GM23338 (cell line): ENCODE measurements around the gene SLC12A7. TPM values are rescaled to one million over a fixed set of nuclear protein-coding genes. Genes with fewer than 3 reads are reported as not detected.
A peak's percentile ranks its signal among the peaks of the same experiment; 100 is the strongest.

ENCODE experiments used
- ATAC-seq: fragments of 200-7000 bp; cut with Tn5 transposase; 3 replicates; pipeline ENCODE4 v1.9.1; 2020
- DNase-seq: peaks from one replicate; pipeline ENCODE4 v3.0.0-alpha.2; 2015; ENCODE audit warnings: low spot score
- H2AFZ ChIP-seq: fragments of 200-600 bp; sonication (generic); 2 replicates; pipeline ENCODE4 v1.8.0; 2016; ENCODE audit warnings: antibody characterized with exemption, mild to moderate bottlenecking, moderate library complexity
- H3F3A ChIP-seq: fragments of 200-600 bp; sonication (generic); replicated peaks from 2 replicates; pipeline ENCODE4 v1.8.0; 2017; ENCODE audit warnings: antibody characterized with exemption, mixed run types, low read depth
- H3K27ac ChIP-seq: fragments of 200-600 bp; sonication (generic); 2 replicates; pipeline ENCODE4 v1.6.1; 2016; ENCODE audit warnings: low read depth
- H3K27me3 ChIP-seq: fragments of 200-600 bp; sonication (generic); 2 replicates; pipeline ENCODE4 v1.8.0; 2016; ENCODE audit warnings: mild to moderate bottlenecking, mixed run types, moderate library complexity; ENCODE audit not compliant: insufficient read depth
- H3K36me3 ChIP-seq: fragments of 200-600 bp; sonication (generic); 2 replicates; pipeline ENCODE4 v1.8.0; 2016; ENCODE audit warnings: mild to moderate bottlenecking; ENCODE audit not compliant: insufficient read depth
- H3K4me1 ChIP-seq: fragments of 200-600 bp; sonication (generic); 2 replicates; pipeline ENCODE4 v1.8.0; 2016; ENCODE audit warnings: mild to moderate bottlenecking, moderate library complexity; ENCODE audit not compliant: insufficient read depth
- H3K4me2 ChIP-seq: fragments of 200-600 bp; sonication (generic); 2 replicates; pipeline ENCODE4 v1.7.1; 2017; ENCODE audit warnings: mixed run types
- H3K4me3 ChIP-seq: fragments of 200-600 bp; sonication (generic); 2 replicates; pipeline ENCODE4 v1.6.1; 2016; ENCODE audit warnings: mixed run types
- H3K79me2 ChIP-seq: fragments of 200-600 bp; sonication (generic); replicated peaks from 2 replicates; pipeline ENCODE4 v1.8.0; 2017; ENCODE audit warnings: mild to moderate bottlenecking; ENCODE audit not compliant: insufficient read depth
- H3K9me2 ChIP-seq: fragments of 200-600 bp; sonication (generic); 2 replicates; pipeline ENCODE4 v1.8.0; 2017; ENCODE audit not compliant: insufficient read depth
- H4K20me1 ChIP-seq: fragments of 200-600 bp; sonication (generic); replicated peaks from 2 replicates; pipeline ENCODE4 v1.8.0; 2017; ENCODE audit warnings: mild to moderate bottlenecking; ENCODE audit not compliant: insufficient read depth
- H3K27ac Mint-ChIP-seq: 2 replicates; pipeline ENCODE4 v1.8.0; 2020; ENCODE audit warnings: inconsistent platforms, mild to moderate bottlenecking, moderate library complexity, mixed read lengths
- H3K27me3 Mint-ChIP-seq: 3 replicates; pipeline ENCODE4 v1.8.0; 2022; ENCODE audit warnings: low read depth, mild to moderate bottlenecking, moderate library complexity, mixed read lengths, inconsistent platforms; ENCODE audit not compliant: insufficient read depth, poor library complexity
- H3K36me3 Mint-ChIP-seq: 3 replicates; pipeline ENCODE4 v1.8.0; 2021; ENCODE audit warnings: low read depth, mild to moderate bottlenecking, inconsistent platforms, moderate library complexity, mixed read lengths
- H3K4me1 Mint-ChIP-seq: 3 replicates; pipeline ENCODE4 v1.8.0; 2020; ENCODE audit warnings: mild to moderate bottlenecking, inconsistent platforms, mixed read lengths
- H3K4me3 Mint-ChIP-seq: 3 replicates; pipeline ENCODE4 v1.8.0; 2021; ENCODE audit warnings: moderate library complexity, mild to moderate bottlenecking, inconsistent platforms, mixed read lengths
- H3K9me3 Mint-ChIP-seq: 3 replicates; pipeline ENCODE4 v1.8.0; 2020; ENCODE audit warnings: moderate library complexity, mild to moderate bottlenecking, inconsistent platforms, mixed read lengths
- ETS1 ChIP-seq: IDR thresholded peaks from 2 replicates; pipeline ENCODE4 v1.6.1; 2016; ENCODE audit warnings: antibody characterized with exemption
- EZH2phosphoT487 ChIP-seq: fragments of 200-600 bp; sonication (generic); IDR thresholded peaks from one replicate; pipeline ENCODE4 v1.8.1; 2018; ENCODE audit warnings: antibody characterized with exemption; ENCODE audit not compliant: unreplicated experiment
- JUNB ChIP-seq: IDR thresholded peaks from one replicate; pipeline ENCODE4 v1.6.1; 2016; ENCODE audit warnings: antibody characterized with exemption; ENCODE audit not compliant: unreplicated experiment
- POLR2AphosphoS5 ChIP-seq: IDR thresholded peaks from 2 replicates; pipeline ENCODE4 v1.6.1; 2016; ENCODE audit warnings: antibody characterized with exemption, low read depth
- REST ChIP-seq: IDR thresholded peaks from one replicate; pipeline ENCODE4 v1.6.1; 2018; ENCODE audit warnings: antibody characterized with exemption; ENCODE audit not compliant: unreplicated experiment
- ZNF114 ChIP-seq: fragments of 250-450 bp; sonication (Bioruptor Pico); IDR thresholded peaks from 2 replicates; pipeline ENCODE4 v1.5.0; 2020; ENCODE audit warnings: mild to moderate bottlenecking, moderate library complexity
- ZNF331 ChIP-seq: fragments of 250-450 bp; sonication (Bioruptor Pico); IDR thresholded peaks from 2 replicates; pipeline ENCODE4 v1.5.0; 2020; ENCODE audit warnings: low read depth, mild to moderate bottlenecking, moderate library complexity
- ZNF462 ChIP-seq: fragments of 250-450 bp; sonication (Bioruptor Pico); IDR thresholded peaks from 2 replicates; pipeline ENCODE4 v1.5.0; 2020; ENCODE audit warnings: mild to moderate bottlenecking, moderate library complexity
- polyA plus RNA-seq: library from polyadenylated mRNA; unstranded; fragments of >200 nt; fragmentation: Nextera tagmentation; extraction: Ambion mirVana; gene quantifications from 2 replicates; pipeline ENCODE4 v1.2.1, GENCODE V29; 2016
- total RNA-seq: library from RNA; depleted of rRNA; stranded (reverse); fragments of >200 nt; shearing (Covaris generic); gene quantifications from 2 replicates; pipeline ENCODE4 v1.2.3, GENCODE V29; 2014

SLC12A7 gene
- total and polyA plus RNA-seq, 2 experiments from 2014 or later = 7.4 to 32.2 TPM

GRCh38 chr5:1155191-1156032 is 43.5 kb upstream of the SLC12A7 start:
- H2AFZ ChIP-seq = peak overlapping the region; percentile 52; the same call in 1 of the 2 replicates
- peaks cover 35% of the 10 kb centered on the region for H3K27me3 Mint-ChIP-seq
- peak overlapping the region; percentile 53 for H3K4me3 ChIP-seq
- H3K79me2 ChIP-seq = no peaks in the 10 kb centered on the region
- H3F3A ChIP-seq = no peaks in the 10 kb centered on the region
- H3K4me3 Mint-ChIP-seq = peak overlapping the region; percentile 43; the same call in 2 of the 3 replicates
- H3K27ac ChIP-seq = no peak overlapping the region
- H3K36me3 Mint-ChIP-seq = peaks cover 8% of the 10 kb centered on the region; the same call in 1 of the 3 replicates
- peaks cover 2% of the 10 kb centered on the region; the same call in 2 of the 3 replicates for H3K4me1 Mint-ChIP-seq
- H3K36me3 ChIP-seq = no peaks in the 10 kb centered on the region
- H4K20me1 ChIP-seq = no peaks in the 10 kb centered on the region
- H3K9me3 Mint-ChIP-seq = peaks cover 9% of the 10 kb centered on the region
- peak overlapping the region; percentile 75 for H3K4me2 ChIP-seq
- H3K27me3 ChIP-seq = peaks cover 22% of the 10 kb centered on the region
- H3K4me1 ChIP-seq = no peaks in the 10 kb centered on the region
- DNase-seq = peak; percentile 52
- no peak overlapping the region for H3K27ac Mint-ChIP-seq
- TF ChIP-seq ZNF331 (CRISPR knock-in tag) (no peak), POLR2AphosphoS5 (no peak)
- ATAC-seq = peak; percentile 48
- H3K9me2 ChIP-seq = no peaks in the 10 kb centered on the region

GRCh38 chr5:1153428-1153827 is 41.6 kb upstream of the SLC12A7 start:
- Histone ChIP-seq H3K36me3 (no peaks in the 10 kb centered on the region), H3K27me3 (peaks cover 22% of the 10 kb centered on the region), H4K20me1 (no peaks in the 10 kb centered on the region), H3K79me2 (no peaks in the 10 kb centered on the region), H3F3A (no peaks in the 10 kb centered on the region), H3K4me1 (no peaks in the 10 kb centered on the region), H3K4me3 (no peak overlapping the region), H3K4me2 (no peak overlapping the region), H3K9me2 (no peaks in the 10 kb centered on the region), H3K27ac (no peak overlapping the region), H2AFZ (no peak overlapping the region)
- ATAC-seq = no peak
- no peak for TF ChIP-seq POLR2AphosphoS5
- no peak for TF ChIP-seq ZNF462 (CRISPR knock-in tag)
- TF ChIP-seq ZNF114 (CRISPR knock-in tag) = no peak
- TF ChIP-seq JUNB = no peak
- no peak for TF ChIP-seq REST
- TF ChIP-seq EZH2phosphoT487 = no peak
- no peak for TF ChIP-seq ETS1
- Mint-ChIP-seq H3K27ac (no peak overlapping the region), H3K27me3 (peaks cover 25% of the 10 kb centered on the region), H3K4me1 (peaks cover 10% of the 10 kb centered on the region; the same call in 2 of the 3 replicates), H3K9me3 (peaks cover 9% of the 10 kb centered on the region; the same call in 2 of the 3 replicates), H3K4me3 (no peak overlapping the region), H3K36me3 (peaks cover 8% of the 10 kb centered on the region; the same call in 1 of the 3 replicates)
- no peak for DNase-seq
